Fibroblast of lung (primary cell): ENCODE data around the gene FABP2.

Experiments
- EZH2 ChIP-seq: IDR thresholded peaks from 2 replicates; pipeline ENCODE4 v1.5.1; 2012; ENCODE audit warnings: low read length, control low read depth, mild to moderate bottlenecking; ENCODE audit errors: missing control alignments
- TF ChIP-seq, protein P1 (sequence below), 2 donors: IDR thresholded peaks in 1 of 2; conservative IDR thresholded peaks in 1 of 2; 1 replicate in 1 of 2; 2 replicates in 1 of 2; pipeline ENCODE4 v1.5.1; 2011 to 2012; ENCODE audit warnings: low read length in 2 of 2, control low read depth in 1 of 2, inconsistent platforms in 1 of 2, low read depth in 1 of 2, mild to moderate bottlenecking in 1 of 2

GRCh38 chr4:119297795-119298194 lies 24.1 kb downstream of the FABP2 start:
- TF ChIP-seq, protein P1, sequence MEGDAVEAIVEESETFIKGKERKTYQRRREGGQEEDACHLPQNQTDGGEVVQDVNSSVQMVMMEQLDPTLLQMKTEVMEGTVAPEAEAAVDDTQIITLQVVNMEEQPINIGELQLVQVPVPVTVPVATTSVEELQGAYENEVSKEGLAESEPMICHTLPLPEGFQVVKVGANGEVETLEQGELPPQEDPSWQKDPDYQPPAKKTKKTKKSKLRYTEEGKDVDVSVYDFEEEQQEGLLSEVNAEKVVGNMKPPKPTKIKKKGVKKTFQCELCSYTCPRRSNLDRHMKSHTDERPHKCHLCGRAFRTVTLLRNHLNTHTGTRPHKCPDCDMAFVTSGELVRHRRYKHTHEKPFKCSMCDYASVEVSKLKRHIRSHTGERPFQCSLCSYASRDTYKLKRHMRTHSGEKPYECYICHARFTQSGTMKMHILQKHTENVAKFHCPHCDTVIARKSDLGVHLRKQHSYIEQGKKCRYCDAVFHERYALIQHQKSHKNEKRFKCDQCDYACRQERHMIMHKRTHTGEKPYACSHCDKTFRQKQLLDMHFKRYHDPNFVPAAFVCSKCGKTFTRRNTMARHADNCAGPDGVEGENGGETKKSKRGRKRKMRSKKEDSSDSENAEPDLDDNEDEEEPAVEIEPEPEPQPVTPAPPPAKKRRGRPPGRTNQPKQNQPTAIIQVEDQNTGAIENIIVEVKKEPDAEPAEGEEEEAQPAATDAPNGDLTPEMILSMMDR (conservative IDR thresholded peaks at IDR 0.05 in 1 of 2, IDR thresholded peaks at IDR 0.05 in 1 of 2; ENCODE audit: low read depth in 1 of 2, low read length in 2 of 2): no peak
- no peak for TF ChIP-seq EZH2
